ENCODE measurements around the gene NBAS.
A peak's percentile ranks its signal among the peaks of the same experiment; 100 is the strongest.
"Not testable (repeated sequence)": the region's sequence is repeated elsewhere in the genome, so short reads cannot be mapped to it uniquely, and the experiment has no call there.

NBAS gene

DNA sequence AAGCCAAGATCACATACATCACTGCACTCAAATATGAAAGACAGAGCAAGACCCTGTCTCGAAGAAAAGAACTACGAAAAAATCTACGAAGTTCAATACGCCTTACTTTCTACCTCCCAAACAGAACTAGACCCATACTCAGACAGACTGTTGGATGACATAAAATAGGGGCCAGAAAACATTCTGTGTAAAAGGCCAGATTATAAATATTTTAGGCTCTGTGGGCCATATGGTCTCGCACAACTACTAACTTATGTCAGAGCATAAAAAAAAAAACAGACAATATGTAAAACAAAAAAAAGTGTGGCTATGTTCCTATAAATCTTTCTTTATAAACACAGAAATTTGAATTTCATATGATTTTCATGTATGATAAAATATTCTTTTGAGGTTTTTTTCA is 40.8 kb downstream of the NBAS start:
- DNase-seq = no peak

DNA sequence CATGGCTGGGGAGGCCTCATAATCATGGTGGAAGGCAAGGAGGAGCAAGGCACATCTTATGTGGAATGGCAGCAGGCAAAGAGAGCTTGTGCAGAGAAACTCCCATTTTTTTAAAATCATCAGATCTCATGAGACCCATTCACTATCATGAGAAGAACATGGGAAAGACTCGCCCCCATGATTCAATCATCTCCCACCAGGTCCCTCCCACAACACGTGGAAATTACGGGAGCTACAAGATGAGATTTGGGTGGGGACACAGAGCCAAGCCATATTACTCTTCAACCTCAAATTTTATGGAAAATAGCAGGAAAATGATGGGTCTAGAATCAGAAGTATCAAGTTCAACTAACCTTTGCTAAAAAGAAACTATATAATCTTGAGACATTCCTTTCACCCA is 42.4 kb downstream of the NBAS start:
- not testable (repeated sequence) for DNase-seq

DNA sequence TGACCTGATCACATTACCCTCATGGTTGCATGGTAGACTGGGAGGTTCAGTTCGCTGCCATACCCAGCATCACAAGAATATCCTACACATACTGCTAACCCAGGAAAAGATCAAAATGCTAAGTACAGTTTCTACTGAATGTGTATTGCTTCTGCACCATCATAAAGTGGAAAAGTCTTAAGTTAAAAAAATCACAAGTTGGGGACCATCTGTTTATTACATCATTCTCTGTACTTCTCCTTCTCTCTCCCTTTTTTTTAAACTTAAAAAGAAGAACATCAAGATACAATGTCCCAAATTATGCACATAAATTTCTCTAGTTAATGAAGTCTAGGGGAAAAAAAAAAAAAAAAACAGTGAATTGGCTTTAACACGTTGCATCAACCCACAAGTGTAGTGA is 43.3 kb downstream of the NBAS start:
- DNase-seq = peak in 2 of 3 donors; percentile 5 to 19

DNA sequence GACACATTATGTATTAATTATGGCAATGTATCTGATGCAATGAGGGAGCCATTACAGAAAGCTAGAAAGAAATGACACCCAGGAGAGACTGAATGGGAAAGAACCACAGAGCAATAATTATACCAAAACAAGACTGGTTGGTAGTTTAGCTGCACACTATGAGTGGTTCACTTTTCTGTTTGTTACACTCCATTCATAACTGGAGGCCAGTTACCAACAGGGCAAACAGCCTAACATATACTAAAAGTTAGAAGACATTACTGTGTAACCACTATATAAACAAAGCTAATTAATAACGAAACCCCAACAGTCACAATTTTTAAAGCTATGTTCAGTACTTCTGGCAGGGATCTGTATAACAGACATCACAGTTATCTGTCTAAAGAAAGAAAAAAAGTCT is 49.4 kb downstream of the NBAS start:
- no peak for DNase-seq

DNA sequence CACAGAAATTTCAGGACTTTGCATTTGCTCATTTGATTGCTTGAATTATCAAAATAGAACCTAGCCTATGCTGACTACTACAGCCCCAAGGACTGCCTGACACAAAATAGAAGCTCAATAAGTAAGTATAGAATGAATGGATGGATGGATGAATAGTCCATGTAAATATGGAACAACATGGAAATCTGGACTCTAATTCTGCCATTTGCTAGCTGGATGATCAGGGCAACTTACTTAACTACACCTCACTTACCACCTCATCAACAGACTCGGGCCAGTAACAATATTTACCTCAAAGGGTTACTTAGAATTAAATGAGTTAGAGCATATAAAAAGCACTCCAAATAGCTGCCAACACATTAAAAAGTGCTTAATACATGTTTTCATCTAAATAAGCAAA is 50.6 kb downstream of the NBAS start:
- DNase-seq = no peak

DNA sequence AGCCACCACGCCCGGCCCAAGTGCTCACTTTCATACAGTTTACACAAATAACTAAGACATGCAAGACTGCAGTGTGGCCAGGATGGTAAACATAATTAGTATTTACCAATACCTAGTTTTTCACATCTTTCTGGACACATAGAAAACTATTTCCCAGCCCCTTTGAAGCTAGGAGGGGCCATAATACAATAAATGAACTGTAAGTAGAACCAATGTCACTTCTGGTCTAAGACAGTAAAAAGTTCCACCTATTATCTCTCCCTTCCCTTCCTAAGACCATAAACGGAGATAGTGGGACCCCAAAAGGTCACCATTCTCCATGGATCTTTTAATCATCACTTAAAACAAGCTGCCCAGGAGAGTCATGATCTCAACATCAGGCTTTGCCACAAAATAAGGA is 51.0 kb downstream of the NBAS start:
- DNase-seq = no peak

DNA sequence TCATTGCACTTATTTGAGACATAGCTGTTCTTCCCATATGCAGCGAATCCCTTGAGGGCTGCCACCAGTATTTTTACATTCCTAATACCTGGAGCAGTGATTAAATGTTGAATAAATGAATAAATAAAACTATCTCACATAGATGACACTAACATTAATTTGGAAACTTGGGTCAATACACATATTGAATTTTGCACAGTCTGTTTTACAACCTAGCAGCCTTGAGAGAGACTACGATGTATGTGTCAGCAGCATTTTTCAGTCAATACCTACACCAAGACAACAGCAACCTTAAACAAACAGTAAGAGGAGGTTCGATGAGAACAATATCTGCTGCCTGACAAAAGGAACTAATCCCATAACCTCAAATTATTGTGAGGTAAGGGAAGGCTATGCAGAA is 53.4 kb downstream of the NBAS start:
- no peak for DNase-seq

DNA sequence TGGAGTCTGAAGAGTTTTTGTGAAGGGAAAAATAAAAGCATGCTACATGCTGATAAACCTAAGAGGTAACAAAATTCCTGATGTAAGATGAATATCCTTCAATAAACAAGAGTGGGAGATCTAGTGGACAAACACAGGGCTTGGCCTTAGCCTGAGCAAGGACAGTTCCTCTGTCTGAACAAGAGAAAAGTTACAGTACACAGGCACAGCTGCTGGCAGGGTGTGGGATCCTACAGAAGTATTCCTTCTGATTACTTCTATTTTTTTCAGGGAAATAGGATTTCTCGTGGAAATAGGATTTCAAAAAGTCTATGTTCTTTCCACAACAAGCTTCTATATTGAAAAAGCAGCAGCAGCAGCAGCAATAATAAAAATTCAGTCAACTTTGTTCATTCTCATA is 54.1 kb downstream of the NBAS start:
- no peak for DNase-seq

DNA sequence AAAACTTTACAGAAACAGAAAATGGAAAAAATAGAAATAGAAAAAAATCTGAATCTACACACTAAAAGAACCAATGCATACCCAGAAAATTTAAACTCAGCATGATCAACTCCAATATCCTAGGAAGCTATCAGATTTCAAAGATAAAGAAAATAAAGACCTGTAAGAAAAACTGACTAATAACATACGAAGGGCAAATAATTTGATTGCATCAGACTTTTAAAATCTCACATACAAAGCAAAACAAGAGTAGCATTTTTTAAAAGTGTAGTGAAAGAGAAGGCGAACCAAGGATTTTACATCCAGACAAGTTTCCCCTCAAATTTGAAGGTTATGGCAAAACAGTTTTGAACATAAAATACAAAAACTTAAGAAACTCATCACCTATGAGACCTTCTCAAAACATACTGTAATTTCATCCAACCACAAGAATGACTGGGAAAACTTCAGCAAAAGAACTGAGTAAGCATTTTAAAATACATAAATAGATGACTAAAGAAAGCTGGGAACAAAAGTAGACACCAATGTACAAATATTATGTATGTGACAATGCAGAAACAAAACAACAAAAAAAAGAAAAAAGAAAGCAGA is 54.8 kb downstream of the NBAS start:
- DNase-seq = no peak

DNA sequence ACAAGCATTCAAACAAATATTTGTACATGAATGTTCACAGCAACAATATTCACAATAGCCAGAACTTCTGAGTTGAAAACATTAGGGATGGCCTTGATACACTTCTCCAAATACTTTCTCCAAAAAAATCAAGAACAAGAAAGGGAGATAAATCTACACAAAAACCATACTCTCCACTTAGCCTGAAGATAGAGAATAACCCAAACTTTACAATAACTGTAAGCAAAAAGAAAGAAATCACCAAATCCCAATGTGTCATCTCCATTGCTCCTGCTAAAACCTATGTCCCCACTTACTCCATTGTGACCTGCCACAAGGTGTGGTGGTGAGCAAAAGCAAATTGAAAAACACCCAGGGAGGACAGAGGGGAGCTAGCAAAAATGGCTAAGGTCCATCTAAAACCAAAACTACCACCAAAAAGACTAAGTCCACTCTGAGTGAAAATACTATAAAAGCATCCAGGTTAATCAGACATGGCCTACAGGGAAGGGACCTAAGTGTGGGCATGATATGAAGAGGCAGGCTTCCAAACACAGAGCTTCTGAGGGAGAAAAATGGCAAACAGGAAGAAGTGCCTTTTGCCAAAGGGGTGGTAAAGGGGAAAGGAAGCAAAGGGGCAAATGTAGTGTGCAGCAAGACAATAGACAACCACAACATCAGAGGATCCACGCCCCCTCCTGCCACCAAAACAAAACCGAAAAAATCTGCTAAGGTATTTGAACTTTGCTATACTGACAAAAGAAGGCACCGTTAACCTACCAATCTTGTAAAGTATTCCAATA is 56.1 kb downstream of the NBAS start:
- DNase-seq = no peak

DNA sequence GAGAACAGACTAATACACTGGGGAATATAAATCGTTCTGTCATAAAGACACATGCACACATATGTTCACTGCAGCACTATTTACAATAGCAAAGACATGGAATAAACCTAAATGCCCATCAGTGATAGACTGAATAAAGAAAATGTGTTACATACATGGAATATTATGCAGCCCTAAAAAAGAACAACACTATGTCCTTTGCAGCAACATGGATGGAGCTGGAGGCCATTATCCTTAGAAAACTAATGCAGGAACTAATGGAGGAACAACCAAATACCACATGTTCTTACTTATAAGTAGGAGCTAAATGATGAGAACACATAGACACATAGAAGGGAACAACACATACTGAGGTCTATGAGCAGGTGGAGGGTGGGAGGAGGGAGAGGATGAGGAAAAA is 61.9 kb downstream of the NBAS start:
- not testable (repeated sequence) for DNase-seq

DNA sequence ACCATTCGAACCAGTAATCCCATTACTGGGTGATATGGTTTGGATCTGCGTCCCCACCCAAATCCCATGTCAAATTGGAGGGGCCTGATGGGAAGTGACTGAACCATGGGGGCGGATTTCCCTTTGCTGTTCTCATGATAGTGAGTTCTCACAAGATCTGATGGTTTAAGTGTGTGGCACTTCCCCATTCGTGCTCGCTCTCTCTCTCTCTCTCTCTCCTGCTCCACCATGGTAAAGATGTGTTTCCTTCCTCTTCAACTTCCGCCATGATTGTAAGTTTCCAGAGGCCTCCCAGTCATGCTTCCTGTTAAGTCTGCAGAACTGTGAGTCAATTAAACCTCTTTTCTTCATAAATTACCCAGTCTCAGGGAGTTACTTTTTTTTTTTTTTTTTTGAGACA is 62.6 kb downstream of the NBAS start:
- DNase-seq = peak in 2 of 3 donors; percentile 10 to 21

DNA sequence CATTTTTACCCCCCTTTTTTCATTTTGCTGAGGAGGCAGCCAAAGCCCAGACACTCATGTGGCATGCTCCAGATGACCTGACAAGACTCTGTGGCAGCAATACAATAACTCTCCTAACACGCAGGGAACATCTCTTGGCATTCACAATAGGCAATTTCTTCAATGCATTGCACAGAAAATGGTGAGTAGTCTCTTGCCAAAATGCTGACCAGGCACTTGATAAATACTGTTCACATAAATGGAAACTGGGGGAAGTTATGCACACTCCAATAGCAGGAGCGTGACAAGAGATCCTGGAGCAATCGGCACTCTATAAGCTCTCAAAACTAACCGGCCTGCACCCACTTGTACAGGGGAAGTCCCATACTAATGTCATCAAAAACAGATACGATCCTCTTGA is 66.3 kb downstream of the NBAS start:
- no peak for DNase-seq

DNA sequence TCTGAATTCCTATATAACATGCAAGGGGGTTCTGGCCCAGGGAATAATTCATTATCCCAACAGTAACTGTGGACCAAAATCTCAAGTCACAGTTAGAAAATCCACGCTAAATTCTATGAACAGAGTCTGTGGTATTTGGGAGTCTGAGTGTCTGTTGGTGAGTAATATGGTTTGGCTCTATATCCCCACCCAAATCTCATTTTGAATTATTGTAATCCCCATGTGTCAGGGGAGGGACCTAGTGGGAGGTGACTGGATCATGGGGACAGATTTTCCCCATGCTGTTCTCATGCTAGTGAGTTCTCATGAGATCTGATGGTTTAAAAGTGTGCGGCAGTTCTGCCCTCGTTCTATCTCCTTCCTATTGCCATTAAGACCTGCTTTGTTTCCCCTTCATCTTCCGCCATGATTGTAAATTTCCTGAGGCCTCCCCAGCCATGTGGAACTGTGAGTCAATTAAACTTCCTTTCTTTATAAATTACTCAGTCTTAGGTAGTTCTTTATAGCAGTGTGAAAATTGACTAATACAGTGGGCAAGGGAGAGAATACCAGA is 68.3 kb downstream of the NBAS start:
- DNase-seq = no peak

DNA sequence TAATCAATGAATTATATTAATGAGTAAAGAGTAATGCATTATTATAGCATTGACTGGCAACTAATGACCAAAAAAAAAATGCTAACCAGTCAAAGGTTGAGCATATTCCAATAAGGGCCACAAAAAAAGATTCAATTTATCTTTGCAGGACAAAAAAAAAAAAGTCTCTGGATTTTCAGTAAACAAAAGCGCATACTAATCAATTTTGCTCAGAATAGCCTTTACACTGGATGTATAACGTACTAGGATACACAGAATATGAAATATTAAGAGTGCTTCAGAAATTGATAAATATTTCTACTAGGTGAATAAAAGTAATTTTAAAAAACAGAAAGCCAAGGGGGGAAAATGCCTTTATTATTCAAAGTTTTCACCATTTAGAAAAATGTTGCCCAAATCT is 74.4 kb downstream of the NBAS start:
- DNase-seq = no peak

DNA sequence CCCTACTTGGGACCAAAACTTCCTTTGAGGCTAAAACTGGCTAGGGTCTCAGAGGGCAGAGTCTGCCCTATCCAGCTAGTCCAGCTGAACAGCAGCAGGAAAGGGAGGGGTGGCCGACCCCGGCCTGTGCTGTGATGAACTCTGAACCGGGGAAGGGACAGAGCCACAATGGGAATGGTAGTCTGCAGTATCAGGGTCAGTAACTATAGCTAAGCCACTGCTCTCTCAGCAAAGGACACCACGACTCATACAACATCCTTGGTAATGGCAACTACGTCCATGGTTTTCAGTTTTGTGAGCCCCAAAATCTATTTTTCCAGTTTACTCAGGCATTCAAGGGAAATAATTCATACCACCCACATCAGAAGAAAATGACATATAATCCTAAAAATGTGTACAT is 75.2 kb downstream of the NBAS start:
- no peak for DNase-seq

DNA sequence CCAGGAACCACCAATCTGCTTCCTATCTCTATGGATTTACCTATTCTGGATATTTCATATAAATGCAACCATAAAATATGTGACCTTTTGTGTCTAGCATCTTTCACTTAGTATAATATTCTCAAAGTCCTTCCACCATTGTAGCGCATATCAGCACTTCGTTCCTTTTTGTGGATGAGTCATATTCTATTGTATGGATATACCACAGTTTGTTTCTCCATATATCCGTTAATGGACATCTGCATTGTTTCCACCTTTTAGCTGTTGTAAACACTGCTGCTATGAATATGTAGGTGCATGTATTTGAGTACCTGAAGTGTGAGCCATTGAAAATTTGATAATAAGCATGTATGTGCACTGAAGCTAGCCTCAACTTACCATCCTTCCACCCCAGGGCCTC is 80.1 kb downstream of the NBAS start:
- no peak for DNase-seq

DNA sequence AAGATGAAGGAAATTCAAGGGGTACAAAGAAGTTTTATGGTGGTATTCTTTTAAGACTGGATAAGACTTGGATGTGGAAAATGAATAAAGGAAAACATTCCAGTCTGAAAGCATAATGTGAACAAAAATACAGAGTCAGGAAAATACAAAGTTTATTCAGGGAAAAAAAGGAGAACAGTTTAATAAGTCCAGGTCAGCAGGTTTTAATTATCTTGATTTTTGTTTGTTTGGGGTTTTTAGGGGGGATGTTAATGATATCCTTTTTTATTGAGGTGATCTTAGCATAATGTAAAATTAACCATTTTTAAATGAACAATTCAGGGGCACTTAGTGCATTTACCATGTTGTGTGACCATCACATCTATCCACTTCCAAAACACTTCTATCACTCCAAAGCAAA is 80.6 kb downstream of the NBAS start:
- DNase-seq = no peak

DNA sequence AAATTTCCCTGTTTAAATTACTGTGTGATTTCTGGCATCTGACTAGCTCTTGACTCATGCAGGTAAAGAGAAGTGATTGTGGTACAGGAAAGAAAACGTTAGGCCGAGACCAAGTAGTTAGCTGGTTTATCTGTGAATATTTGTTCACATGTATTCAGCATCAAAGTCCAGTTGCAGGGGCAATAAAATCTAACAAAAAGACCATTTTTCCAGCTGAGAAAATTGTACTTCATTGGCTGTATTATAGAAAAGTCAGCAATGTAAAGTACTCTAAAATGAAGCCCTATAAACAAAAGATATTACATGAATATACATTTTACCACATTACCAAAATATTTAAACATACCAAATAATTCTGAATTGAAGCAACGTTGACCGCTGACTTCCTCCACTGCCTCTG is 88.3 kb downstream of the NBAS start:
- no peak for DNase-seq

DNA sequence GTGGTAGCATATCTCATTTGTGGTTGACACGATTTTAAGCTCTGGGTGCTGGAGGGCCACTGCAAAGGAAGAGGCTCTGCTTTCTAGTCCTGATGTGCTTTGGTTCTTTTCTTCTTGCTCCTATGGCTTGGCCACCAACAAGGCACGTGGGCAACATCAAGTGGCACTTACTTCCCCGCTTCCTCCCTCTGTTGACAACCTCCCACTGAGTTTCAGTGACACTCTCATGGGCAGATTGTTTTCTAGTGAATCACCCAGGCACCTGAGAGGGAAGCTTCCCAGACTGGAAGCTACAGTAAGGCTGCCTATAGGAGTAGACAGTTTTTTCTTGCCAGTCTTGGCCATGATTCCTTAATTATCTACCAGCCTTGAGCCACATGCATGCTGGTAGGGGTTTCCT is 89.0 kb downstream of the NBAS start:
- DNase-seq = no peak

DNA sequence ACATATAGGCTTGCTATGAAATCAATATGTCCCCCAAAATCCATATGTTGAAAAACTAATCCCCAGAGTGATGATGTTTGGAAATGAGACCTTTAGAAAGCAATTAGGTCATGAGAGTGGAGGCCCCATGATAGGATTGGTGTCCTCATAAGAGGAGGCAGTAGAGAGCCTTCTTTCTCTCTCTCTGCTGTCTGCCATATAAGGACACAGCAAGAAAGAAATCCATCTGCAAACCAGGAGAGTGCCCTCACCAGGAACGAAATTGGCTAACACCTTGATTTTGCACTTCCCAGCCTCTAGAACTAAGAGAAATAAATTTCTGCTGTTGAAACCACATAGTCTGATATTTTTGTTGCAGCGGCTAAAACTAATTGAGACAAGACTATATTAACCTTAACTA is 89.5 kb downstream of the NBAS start:
- DNase-seq = no peak

DNA sequence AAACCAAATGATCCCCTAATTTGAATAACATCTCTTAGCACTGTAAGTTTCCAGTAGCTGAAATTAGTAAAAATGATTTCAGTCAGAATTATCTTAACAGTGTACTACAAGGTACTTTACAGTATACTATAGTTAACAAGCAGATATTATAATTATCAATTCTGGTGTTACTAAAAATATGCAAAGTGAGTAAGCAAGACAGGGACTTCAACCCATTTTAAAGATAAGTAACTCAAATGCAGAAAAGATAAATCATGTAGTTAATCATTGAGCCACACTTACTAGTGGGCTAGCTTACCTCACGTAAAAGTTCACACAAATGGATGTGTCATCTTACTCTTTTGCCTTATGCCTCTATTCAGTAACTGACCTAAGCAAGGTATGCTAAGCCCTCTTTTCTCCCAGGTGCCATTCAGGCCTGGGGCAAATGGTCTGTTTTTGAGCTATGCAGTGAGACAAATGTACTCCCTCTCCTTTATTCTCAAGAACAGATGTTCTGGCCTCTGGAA is 101.0 kb downstream of the NBAS start:
- no peak for DNase-seq

DNA sequence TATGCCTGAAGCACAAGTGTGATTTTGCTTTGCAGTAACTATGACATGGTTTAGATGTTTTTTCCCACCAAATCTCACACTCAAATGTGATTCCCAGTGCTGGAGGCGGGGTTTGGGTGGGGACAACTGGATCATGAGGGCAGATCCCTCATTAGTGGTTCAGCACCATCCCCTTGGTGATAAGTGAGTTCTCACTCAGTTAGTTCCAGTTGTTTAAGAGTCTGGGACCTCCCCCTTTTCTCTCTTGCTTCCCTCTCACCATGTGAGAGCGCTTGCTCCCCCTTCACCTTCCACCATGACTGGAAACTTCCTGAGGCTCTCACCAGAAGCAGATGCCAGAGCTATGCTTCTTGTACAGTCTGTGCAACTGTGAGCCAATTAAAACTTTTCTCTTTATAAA is 102.9 kb downstream of the NBAS start:
- DNase-seq = no peak

DNA sequence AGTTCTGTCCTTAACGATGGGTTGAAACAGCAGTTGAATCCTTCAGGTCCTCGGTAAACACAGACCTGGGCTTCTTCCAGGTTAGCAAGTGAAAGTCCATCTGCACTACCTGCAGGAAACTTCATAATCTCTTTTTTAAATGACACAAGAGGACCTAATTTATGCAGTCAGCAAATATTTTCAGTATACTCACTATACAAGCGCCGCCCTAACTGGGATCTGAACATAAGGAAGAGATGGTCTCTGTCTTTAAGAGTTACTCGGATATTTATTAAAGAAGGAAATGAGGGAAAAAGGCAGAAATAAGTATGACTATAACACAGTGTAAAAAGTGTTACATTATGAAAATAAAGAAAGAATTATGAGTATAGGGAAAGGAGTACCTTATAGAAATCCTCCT is 103.3 kb downstream of the NBAS start:
- no peak for DNase-seq

DNA sequence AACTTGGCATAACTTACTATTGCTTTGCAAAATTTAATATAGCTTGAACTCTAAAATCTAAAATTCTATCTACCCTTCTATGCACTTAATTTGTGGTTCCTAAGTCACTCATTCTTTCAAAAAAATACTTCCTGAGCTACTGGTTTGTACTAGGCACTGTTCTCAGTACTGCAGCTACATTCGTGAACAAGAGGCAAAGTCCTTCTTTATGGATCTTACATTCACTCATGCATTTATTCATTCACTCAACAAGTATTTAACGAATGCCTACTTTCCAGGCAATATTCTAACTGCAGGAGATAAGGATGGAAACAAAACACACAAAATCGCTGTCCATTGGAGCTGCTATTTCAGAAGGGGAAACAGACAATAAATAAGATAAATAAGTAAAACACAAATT is 104.8 kb downstream of the NBAS start:
- DNase-seq = no peak

Measured in suppressor macrophage treated with lipopolysaccharide for 1 hour (primary cell).